ENCODE data around the gene RCL1. TPM values are rescaled to one million over a fixed set of nuclear protein-coding genes. Genes with fewer than 3 reads are reported as not detected.
"Not testable (repeated sequence)": the region's sequence is repeated elsewhere in the genome, so short reads cannot be mapped to it uniquely, and the experiment has no call there.

The RCL1 gene
- total RNA-seq, 1 donor from 2014 or later = 26.0 TPM

DNA sequence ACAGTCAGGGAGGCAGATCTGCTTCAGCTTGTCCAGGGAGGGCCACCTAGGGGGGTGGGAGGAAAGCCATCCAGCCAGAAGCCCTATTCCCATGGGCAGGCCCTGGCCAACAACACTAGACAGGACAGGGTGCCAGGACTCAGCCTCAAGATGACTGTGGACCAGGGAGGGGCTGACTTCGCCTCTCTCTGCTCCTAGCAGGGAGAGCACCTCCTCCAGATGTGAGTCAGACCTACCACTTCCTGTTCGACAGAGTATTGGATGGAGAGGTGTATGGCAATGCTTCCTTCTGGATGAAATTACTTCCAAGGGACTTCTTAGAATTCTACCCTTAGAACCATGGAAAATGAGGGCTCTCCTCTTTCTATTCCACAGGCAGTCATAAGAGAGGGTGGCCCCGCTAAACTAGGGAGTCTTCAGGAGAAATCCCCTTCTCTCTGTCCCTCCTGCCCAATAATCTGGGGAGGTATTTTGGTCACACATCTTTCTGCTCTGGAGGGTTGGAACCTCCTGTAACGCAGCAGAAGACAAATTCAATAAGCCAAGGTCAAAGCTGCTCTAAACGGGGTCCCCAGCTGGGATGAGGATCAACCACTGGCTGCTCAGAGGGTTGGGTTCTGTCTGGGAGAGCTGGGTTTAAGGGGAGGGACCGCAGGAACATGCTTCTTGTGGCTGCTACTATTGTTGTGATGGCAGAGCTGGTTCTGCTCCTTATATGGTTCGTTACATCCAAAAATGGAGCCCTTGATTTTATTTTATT is 23.2 kb upstream of the RCL1 start:
- Mint-ChIP-seq H3K4me1 (no peaks in the 10 kb centered on the region), H3K27me3 (no peaks in the 10 kb centered on the region), H3K27ac (no peak overlapping the region), H3K9me3 (peaks cover 3% of the 10 kb centered on the region), H3K4me3 (no peak overlapping the region), H3K36me3 (ENCODE audit: low read depth) (no peaks in the 10 kb centered on the region)
- no peak for DNase-seq
- intact Hi-C loops (cut with micrococcal nuclease) = loop anchor here (10.0 kb wide), 1 partner anchor 1285 kb away; no protein-coding TSS in a partner anchor
- CTCF ChIA-PET = no interaction called here
- TF ChIP-seq, protein P1, sequence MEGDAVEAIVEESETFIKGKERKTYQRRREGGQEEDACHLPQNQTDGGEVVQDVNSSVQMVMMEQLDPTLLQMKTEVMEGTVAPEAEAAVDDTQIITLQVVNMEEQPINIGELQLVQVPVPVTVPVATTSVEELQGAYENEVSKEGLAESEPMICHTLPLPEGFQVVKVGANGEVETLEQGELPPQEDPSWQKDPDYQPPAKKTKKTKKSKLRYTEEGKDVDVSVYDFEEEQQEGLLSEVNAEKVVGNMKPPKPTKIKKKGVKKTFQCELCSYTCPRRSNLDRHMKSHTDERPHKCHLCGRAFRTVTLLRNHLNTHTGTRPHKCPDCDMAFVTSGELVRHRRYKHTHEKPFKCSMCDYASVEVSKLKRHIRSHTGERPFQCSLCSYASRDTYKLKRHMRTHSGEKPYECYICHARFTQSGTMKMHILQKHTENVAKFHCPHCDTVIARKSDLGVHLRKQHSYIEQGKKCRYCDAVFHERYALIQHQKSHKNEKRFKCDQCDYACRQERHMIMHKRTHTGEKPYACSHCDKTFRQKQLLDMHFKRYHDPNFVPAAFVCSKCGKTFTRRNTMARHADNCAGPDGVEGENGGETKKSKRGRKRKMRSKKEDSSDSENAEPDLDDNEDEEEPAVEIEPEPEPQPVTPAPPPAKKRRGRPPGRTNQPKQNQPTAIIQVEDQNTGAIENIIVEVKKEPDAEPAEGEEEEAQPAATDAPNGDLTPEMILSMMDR (IDR thresholded peaks at IDR 0.05) = no peak
- ATAC-seq (ENCODE audit: low read depth) = no peak
- POLR2A ChIA-PET = no interaction called here

DNA sequence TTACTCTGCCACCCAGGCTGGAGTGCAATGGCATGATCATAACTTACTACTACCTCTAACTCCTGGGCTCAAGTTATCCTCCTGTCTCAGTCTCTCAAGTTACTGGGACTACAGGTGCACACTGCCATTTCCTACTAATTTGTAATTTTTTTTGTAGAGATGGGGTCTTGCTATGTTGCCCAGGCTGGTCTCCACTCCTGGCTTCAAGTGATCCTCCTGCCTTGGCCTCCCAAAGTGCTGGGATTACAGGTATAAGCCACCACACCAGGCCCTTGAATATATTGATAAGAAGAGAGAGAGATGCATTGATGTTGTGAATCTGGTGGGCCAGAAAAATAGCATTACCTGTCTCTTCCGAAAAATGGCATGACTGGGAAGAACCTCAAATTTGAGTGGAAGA is 21.0 kb upstream of the RCL1 start:
- intact Hi-C loops (cut with micrococcal nuclease) = no loop called here
- no peak overlapping the region for H3K27ac Mint-ChIP-seq
- TF ChIP-seq, protein P1 (IDR thresholded peaks at IDR 0.05) = no peak
- POLR2A ChIA-PET = no interaction called here
- CTCF ChIA-PET = no interaction called here
- H3K27me3 Mint-ChIP-seq = no peaks in the 10 kb centered on the region
- no peaks in the 10 kb centered on the region for H3K4me1 Mint-ChIP-seq
- DNase-seq (no peak), ATAC-seq (ENCODE audit: low read depth) (no peak)
- no peaks in the 10 kb centered on the region for H3K36me3 Mint-ChIP-seq (ENCODE audit: low read depth)
- H3K9me3 Mint-ChIP-seq = peaks cover 3% of the 10 kb centered on the region
- no peak overlapping the region for H3K4me3 Mint-ChIP-seq

DNA sequence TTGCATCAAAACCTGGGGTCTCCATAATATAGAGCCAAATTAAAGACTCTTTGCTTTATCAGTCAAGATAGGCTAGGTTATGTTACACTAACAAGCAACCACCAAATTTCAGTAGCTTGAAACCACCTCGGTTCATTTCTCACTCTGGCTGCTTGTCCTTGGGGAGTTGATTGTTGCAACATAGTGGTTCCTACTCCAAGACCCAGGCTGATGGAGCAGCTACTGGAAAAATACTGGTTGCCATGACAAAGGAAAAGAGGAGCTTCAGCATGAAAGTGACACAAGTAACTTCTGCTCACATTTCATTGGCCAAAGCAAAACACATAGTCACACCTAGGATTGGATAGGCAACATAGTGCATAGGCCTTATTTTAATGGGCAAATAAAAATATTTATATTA is 18.5 kb upstream of the RCL1 start:
- H3K4me1 Mint-ChIP-seq = no peaks in the 10 kb centered on the region
- TF ChIP-seq, protein P1 (IDR thresholded peaks at IDR 0.05) = no peak
- CTCF ChIA-PET = interaction anchor here (1.6 kb wide), 1 partner anchor 14 kb away, joined by 4 read pairs; no protein-coding TSS in a partner anchor
- ATAC-seq (ENCODE audit: low read depth) = no peak
- peaks cover 3% of the 10 kb centered on the region for H3K9me3 Mint-ChIP-seq
- H3K4me3 Mint-ChIP-seq = no peak overlapping the region
- no peak overlapping the region for H3K27ac Mint-ChIP-seq
- no peak for DNase-seq
- no peaks in the 10 kb centered on the region for H3K36me3 Mint-ChIP-seq (ENCODE audit: low read depth)
- H3K27me3 Mint-ChIP-seq = no peaks in the 10 kb centered on the region
- intact Hi-C loops (cut with micrococcal nuclease) = no loop called here
- POLR2A ChIA-PET = no interaction called here

DNA sequence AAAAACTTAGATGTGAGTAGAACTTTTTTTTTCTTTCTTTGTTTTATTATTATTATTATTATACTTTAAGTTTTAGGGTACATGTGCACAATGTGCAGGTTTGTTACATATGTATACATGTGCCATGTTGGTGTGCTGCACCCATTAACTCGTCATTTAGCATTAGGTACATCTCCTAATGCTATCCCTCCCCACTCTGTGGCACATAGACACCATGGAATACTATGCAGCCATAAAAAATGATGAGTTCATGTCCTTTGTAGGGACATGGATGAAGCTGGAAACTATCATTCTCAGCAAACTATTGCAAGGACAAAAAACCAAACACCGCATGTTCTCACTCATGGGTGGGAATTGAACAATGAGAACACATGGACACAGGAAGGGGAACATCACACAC is 17.8 kb upstream of the RCL1 start:
- ATAC-seq (ENCODE audit: low read depth); POLR2A ChIA-PET; intact Hi-C loops (cut with micrococcal nuclease); H3K27me3 Mint-ChIP-seq; DNase-seq; H3K4me3 Mint-ChIP-seq; H3K27ac Mint-ChIP-seq; H3K36me3 Mint-ChIP-seq (ENCODE audit: low read depth); H3K9me3 Mint-ChIP-seq; CTCF ChIA-PET; H3K4me1 Mint-ChIP-seq: not testable (repeated sequence)

DNA sequence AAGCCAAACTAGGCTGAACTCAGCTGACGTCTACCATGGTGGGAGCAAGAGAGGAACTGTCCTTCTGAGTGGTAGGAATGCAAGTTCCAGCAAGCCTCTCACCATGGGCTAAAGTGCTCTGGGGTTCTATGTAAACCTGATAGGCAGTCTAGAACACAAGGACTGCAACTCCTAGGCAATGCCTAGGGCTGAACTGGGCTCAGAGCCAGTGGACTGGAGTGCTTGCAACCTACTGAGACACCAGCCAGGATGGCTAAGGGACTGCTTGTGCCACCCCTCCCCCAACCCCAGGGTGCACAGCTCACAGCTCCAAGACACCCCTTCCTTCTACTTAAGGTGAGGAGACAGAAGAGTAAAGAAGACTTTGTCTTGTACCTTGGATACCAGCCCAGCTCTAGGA is 12.1 kb upstream of the RCL1 start:
- Mint-ChIP-seq H3K4me3 (no peak overlapping the region), H3K9me3 (no peaks in the 10 kb centered on the region), H3K4me1 (no peaks in the 10 kb centered on the region), H3K27ac (no peak overlapping the region), H3K36me3 (ENCODE audit: low read depth) (no peaks in the 10 kb centered on the region), H3K27me3 (peaks cover 8% of the 10 kb centered on the region)
- ChIA-PET CTCF (interaction anchor here (0.7 kb wide), 1 partner anchor 19 kb away, joined by 4 read pairs; no protein-coding TSS in a partner anchor), POLR2A (no interaction called here)
- intact Hi-C loops (cut with micrococcal nuclease) = no loop called here
- TF ChIP-seq, protein P1 (IDR thresholded peaks at IDR 0.05) = no peak
- no peak for ATAC-seq (ENCODE audit: low read depth)
- no peak for DNase-seq

Data from activated B cell treated with CpG ODN at 0.5 μM for 24 hours (primary cell).